ENCODE results near the gene EYA2. TPM values are rescaled to one million over a fixed set of nuclear protein-coding genes. Genes with fewer than 3 reads are reported as not detected.

The EYA2 gene
- total RNA-seq, 1 experiment from 2014 or later: 0.15 TPM

GRCh38 chr20:46977204-46977603 lies 82.6 kb downstream of the EYA2 start:
- no peak for DNase-seq (ENCODE audit: low read depth)

GRCh38 chr20:46977909-46978588 lies 83.4 kb downstream of the EYA2 start:
- DNase-seq (ENCODE audit: low read depth): no peak

- no peak for DNase-seq (ENCODE audit: low read depth)
These were observed 84.4 kb downstream of the EYA2 start for GRCh38 chr20:46978951-46979491.

- no peak for DNase-seq (ENCODE audit: low read depth)
These were observed 85.1 kb downstream of the EYA2 start for GRCh38 chr20:46979603-46980241.

- no peak for DNase-seq (ENCODE audit: low read depth)
These were observed 86.5 kb downstream of the EYA2 start for GRCh38 chr20:46981184-46981583.

- no peak for DNase-seq (ENCODE audit: low read depth)
These were observed 88.8 kb downstream of the EYA2 start for GRCh38 chr20:46983466-46983865.

GRCh38 chr20:46984405-46984804 lies 89.8 kb downstream of the EYA2 start:
- no peak for DNase-seq (ENCODE audit: low read depth)

- DNase-seq (ENCODE audit: low read depth): no peak
These were observed 90.6 kb downstream of the EYA2 start for GRCh38 chr20:46985250-46985649.

- DNase-seq (ENCODE audit: low read depth): no peak
These were observed 91.0 kb downstream of the EYA2 start for GRCh38 chr20:46985671-46986070.

- DNase-seq (ENCODE audit: low read depth): no peak
These were observed 92.4 kb downstream of the EYA2 start for GRCh38 chr20:46987001-46987400.

GRCh38 chr20:46990017-46990595 lies 95.5 kb downstream of the EYA2 start:
- DNase-seq (ENCODE audit: low read depth): no peak

GRCh38 chr20:46990596-46991104 lies 96.0 kb downstream of the EYA2 start:
- DNase-seq (ENCODE audit: low read depth): no peak

GRCh38 chr20:46991168-46991567 lies 96.5 kb downstream of the EYA2 start:
- DNase-seq (ENCODE audit: low read depth): no peak

GRCh38 chr20:46991880-46992639 lies 97.4 kb downstream of the EYA2 start:
- DNase-seq (ENCODE audit: low read depth): no peak

- DNase-seq (ENCODE audit: low read depth): no peak
These were observed 98.0 kb downstream of the EYA2 start for GRCh38 chr20:46992640-46993035.

- DNase-seq (ENCODE audit: low read depth): no peak
These were observed 98.9 kb downstream of the EYA2 start for GRCh38 chr20:46993465-46994095.

GRCh38 chr20:46994341-46994740 lies 99.7 kb downstream of the EYA2 start:
- no peak for DNase-seq (ENCODE audit: low read depth)

GRCh38 chr20:46995561-46996142 lies 101.0 kb downstream of the EYA2 start:
- DNase-seq (ENCODE audit: low read depth): no peak

GRCh38 chr20:46997187-46997586 lies 102.5 kb downstream of the EYA2 start:
- no peak for DNase-seq (ENCODE audit: low read depth)

- DNase-seq (ENCODE audit: low read depth): no peak
These were observed 104.0 kb downstream of the EYA2 start for GRCh38 chr20:46998477-46999240.
